NCI-H2081 (cell line): ENCODE data around the gene LORICRIN.

Experiments
- DNase-seq, 2 experiments: peaks; one replicate each; lab custom pipeline; 2025; lab: John Stamatoyannopoulos, UW

Gene LORICRIN, protein sequence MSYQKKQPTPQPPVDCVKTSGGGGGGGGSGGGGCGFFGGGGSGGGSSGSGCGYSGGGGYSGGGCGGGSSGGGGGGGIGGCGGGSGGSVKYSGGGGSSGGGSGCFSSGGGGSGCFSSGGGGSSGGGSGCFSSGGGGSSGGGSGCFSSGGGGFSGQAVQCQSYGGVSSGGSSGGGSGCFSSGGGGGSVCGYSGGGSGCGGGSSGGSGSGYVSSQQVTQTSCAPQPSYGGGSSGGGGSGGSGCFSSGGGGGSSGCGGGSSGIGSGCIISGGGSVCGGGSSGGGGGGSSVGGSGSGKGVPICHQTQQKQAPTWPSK

DNA sequence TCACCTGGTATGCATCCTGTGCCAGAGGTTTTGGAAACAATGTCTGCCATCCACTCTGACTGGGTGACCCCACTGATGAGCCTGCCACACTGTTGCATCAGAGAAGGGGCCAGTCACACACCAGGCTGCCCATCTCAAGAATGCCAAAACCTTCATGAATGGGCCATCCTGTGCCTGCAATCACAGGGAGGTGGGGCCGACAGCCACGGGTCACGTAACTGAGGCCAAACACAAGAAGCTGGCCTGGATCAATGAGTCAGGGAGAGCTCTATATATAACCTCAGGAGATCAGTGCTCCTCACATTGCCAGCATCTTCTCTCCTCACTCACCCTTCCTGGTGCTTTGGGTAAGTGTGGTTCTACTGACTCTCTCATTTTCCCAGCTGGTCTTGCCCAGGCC is at the start of gene LORICRIN:
LORICRIN (plus strand) TSS at position 301 of the 400 bp plus-strand sequence. CDS start 1,263 bp downstream, outside the sequence.
- no peak for DNase-seq

DNA sequence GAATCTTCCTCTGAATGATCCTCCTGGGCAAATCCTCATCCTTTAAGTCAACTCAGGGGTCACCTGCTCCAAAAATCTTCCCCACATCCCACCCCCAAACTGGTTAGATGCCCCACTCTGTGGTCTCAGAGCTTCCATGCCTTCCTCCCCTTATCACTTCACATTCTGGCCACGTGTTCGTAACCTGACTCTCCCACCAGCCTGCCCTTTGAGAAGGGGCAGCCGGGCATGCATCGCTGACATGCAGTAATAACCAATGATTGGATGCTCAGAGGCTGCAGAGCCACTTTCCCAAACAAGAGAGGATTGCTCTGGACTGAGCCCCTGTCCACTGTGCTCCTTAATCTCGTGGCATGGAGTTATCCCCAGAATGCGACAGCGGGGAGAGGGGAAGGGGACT is 49.3 kb upstream of the LORICRIN start:
- DNase-seq, result no peak

DNA sequence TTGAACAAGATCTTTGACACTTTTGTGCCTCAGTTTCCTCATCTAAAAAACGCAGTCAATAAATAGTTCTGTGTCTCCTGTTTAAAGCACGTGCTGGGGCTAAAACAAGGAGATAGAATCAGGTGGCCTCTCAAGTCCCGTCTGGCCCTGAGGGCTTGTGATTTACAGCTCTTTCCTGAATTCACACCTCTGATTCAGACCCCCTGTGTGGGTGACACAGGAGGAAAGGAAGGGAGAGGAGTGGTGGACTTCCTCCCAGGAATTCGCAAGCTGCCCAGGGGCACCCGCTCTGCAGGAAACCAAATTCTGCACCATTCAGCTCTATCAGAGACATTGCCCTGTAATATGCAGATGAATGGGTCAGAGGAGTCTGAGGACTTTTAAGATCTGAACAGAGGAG is 47.3 kb upstream of the LORICRIN start:
- no peak for DNase-seq

DNA sequence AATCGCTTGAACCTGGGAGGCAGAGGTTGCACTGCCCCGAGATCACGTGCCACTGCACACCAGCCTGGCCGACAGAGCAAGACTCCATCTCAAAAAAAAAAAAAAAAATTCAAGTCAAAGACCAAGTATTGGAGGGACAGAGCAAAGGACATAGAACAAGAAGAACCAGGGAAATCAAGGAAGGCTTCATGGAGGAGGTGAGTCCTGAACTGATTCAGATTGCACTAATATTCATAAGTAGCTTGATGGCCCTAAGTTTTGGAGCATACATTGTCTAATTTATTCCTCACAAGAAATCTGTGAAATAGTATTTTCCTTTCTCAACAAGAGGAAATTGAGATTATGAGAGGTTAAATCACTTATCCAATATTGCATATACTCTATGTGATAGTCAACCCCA is 46.0 kb upstream of the LORICRIN start:
- DNase-seq, result no peak

DNA sequence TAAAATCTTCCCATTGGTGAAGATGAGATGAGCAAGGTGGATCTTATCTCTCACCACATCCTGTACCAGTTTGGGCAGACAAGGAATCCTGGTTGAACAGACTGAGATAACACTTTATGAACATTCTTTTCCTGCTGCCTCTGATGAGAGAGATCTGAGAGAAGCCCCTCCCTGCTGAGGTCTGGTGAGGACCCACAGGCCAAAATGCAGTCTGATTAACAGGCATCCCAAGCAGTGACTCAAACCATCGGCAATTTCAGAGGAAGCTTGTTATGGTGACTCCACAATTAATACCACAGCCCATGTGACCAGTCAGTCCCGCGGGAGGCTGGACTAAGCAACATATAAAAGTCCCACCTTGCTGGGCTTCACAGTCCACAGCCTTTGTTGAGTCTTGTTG is 42.3 kb upstream of the LORICRIN start, which contains the start of gene PRR9:
PRR9 (plus strand) TSS at position 373 of the 400 bp plus-strand sequence. CDS start 561 bp downstream, outside the sequence.
- DNase-seq, result no peak

DNA sequence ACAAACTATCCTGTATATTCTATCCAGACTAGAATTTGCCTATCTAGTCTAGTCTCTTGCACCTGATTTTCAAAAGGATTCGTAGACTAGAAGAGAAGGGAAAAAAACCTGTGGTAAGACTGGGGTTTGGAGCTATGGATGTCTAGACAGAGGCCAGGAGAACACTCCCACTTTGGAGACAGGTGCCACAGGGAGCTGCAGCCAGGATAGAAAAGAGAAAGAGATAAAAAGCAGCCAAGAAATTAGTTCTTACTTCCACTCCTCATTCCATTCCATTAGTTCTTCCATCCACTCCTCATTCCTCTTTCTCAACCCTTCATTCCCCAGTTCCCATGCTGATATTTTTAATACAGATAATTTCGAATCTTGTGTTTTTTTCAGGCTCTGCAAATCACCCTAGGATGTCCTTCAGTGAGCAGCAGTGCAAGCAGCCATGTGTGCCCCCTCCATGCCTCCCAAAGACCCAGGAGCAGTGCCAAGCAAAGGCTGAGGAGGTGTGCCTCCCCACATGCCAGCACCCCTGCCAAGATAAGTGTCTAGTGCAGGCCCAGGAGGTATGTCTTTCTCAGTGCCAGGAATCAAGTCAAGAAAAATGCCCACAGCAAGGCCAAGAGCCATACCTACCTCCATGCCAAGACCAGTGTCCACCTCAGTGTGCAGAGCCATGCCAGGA is 41.6 kb upstream of the LORICRIN start:
- no peak for DNase-seq

DNA sequence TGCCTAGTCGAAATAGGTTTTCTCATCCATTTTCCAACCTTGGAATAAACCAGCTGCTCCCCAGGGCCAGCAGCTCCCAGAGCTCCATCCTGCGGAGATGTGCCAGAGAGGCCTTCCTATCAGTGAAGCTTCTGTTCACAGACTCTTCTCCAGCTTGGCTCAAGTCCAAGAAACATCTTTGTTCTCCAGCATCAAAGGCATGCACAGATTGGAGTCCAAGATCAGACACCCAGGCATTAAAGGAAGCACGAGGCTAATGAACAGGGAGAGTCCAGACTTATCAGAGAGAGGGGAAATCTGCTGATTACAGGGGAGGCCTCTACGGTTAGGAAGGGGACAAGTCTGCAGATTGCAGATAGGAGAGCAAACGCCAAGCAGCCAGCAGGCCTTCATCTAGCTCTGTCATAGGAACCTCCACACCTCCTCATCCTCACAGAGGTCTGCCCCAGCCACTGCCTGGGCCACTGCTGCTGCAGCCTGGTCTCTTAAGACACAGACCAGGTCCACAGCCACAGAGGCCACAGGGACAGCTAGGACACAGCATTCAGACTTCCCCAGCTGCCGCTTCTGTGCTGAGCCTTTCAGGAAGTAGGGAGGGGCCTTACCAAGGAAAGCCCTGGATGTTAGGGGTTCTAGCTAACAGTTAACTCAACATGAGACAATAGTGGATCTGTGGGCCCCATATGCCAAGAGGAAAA is 38.7 kb upstream of the LORICRIN start:
- DNase-seq, result no peak

DNA sequence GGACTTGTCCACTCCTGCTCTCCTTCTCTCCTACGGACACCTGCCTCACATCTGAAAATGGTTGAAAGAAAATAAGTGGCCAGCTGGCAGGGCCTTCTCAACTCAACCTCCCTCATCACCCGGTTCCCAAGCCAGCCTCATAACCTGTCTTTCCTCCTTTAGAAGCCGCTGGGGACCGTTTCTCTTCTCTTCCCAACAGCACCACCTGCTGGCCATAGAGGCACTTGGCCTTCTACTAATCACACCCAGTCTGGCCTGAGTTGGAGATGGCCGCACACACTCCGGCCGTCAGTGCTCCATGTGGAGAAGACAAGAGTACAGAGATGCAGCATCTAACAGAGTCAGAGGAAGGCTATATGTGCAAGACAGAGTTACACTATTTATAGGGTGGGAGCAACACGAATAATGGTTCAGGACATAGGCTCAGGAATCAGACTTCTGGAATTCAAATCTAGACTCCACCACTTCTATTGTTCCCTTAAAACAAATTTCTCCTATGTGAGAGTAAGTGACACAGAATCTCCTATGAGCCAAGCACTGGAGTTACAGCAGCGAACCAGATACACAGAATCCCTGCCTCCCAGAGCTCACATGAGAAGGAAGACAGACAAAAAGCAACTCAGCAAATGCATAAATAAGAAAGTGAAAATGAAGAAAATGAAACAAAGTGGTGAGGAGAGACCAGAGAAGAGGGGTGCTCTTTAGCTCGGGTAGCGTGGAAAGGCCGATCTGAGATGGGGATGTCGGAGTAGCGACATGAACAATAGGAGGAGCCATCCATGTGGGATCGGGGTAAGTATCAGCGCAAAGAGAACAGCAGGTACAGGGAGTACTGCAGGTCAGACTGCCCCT is 36.2 kb upstream of the LORICRIN start:
- peak; percentile 74 to 75 for DNase-seq

DNA sequence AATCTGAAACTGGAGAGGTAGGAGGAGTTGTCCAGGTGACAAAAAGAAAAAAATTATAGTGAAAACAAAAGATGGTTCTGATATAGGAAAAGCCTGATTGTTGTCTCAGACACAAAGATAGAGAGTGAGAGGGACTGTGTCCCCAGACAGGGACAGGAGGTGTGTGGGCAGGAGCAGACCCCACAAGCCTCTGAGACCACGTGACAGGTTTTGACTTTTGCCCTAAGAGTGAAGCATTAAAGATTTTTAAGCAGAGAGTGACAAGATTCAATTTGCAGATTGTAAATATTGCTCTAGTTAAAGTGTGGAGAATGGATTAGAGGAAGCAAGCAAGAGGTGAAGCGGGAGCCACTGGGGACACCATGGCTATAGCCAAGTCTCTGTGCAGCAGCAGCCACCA is 31.7 kb upstream of the LORICRIN start:
- no peak for DNase-seq

DNA sequence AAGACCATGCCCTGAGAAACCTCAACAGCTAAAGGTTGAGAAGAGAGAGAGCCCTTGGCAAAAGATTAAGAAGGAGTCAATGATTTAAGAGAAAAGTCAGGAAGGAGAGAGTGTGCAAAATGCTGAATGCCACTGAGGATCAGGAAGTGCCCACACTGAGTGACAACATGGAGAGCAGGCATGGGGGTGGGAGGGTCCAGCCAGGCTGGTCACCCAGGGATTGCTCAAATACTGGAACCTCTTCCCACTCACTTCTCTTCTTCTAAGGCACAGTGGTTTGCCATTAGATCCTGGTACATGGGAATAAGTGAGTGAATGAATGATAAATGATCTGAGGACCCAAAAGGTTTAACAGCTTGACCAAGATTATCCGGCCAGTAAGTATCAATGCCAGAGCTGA is 31.0 kb upstream of the LORICRIN start:
- DNase-seq, result no peak

DNA sequence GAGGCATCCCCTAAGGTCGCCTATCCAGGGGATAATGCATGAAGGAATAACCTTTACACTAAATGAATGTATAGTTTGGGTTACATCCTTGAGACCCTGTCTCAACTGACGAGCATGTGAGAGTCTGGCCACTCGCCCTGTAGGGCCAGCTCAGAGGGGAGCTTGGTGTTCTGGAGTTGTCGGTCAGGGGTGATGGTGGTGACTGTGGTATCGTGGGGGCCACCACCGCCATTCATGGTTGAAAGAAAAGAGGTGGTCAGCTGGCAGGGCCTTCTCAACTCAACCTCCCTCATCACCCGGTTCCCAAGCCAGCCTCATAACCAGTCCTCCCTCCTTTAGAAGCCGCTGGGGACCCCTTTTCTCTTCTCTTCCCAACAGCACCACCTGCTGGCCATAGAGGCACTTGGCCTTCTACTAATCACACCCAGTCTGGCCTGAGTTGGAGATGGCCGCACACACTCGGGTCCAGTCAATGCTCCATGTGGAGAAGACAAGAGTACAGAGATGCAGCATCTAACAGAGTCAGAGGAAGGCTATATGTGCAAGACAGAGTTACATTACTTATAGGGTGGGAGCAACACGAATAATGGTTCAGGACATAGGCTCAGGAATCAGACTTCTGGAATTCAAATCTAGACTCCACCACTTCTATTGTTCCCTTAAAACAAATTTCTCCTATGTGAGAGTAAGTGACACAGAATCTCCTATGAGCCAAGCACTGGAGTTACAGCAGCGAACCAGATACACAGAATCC is 30.2 kb upstream of the LORICRIN start:
- DNase-seq, result peak in 1 of 2 experiments; percentile 21

DNA sequence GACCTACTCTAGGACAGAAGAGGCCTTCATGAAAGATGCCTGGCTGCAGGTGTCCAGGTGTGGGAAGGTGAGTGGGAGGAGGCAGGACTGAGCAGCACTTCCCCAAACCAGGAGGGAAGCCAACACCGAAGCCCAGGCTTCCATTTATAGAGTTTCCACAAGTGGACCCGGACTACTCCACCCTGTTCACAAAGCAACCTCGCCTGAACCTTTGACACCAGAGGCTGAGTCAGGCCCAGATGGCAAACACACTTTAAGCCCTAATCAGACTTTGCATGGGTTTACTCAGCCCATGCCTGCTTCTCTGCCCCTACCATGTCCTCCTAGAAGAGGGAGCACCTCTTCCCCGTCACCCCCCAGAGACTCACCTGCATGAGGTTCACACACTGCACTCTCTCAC is 28.1 kb upstream of the LORICRIN start:
- no peak for DNase-seq

DNA sequence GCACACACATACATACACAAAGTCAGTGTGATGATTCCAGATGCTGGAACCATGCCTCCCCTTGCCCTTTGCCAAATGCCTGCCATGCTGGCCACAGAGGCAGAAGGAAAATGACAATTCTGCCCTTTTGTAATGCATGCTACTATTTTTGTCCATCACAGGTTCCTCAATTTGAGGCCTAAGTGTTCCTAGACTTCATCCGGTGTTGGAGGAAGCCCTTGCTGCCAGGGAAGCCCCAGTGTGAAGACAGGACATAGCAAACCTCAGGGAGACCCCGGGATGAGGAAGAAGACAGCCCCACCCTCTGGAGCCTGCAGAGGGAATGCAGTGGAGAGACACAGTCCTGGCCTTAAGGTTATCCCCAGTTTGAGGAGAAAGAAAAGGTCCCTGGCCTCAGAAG is 27.7 kb upstream of the LORICRIN start:
- DNase-seq, result no peak

DNA sequence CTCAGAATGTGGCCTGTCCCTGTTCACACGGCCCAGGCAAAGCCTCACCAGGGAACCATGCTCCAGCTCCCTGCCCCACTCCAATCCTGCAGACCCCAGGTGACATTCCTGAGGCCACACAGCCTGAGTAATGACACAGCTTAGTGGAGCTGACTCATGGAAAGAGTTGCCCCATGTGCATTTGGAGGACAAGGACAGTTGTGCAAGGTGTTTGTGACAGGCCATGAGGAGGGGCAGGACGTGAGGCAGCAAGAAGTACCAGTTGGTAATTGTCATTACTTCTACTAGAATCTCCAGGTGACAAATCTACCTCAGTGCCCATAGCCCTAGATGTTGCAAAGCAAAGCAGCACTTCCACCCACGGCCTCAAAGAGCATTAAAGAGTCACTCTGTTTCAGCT is 26.9 kb upstream of the LORICRIN start:
- no peak for DNase-seq

DNA sequence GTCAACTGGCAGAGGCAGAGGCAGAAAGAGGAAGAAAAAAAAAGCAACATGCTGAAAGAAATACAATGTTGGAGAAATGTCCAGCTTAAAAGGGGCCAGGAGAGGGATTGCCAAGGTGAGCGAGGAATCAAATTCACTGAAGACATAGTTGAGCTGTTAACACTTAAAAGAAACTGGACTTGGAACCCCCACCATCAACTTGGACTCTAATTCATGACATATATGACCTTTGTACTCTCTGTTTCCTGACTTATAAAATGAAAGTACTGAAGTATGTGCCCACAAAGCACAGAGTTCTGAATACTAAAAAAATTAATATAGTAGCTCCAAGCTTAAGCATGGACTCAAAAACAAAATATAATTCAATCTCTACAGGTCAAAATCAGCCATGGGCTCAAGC is 26.0 kb upstream of the LORICRIN start:
- DNase-seq, result no peak

DNA sequence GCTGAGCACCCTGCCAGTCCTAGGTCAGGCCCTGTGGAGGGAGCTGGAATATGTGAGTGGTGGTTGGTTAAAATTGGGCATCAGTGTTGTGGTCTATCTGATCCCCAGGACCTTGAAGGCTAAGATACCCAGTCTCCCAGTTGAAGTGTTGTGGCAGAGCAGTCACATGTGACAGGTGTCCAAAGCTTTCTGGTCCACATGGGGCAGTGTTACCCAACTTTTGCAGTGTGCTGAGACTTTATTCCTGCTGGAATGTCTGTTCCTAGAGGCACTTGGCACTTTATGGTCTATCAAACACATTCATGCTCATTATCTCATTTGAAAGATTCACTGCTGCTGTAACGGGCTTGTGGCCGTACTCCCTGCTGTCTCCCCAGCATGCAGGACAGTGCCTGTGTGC is 21.0 kb upstream of the LORICRIN start:
- no peak for DNase-seq

DNA sequence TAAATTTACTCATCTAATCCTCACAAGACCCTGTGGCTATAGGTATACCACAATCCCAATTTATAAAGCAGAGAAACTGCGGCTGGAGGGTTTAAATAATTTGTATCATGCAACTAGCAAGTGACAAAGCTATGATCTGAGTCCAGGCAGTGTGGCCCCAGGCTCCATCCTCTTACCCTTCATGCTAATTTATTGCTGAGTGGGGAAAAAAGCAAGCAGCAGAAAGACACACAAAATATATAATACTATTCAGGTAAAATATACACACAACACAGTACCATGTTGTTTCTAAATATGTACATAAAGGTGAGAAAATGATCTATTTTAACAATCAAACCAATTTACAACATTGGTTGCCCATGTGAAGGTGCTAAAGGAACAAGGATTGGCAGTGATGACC is 17.3 kb upstream of the LORICRIN start:
- no peak for DNase-seq

DNA sequence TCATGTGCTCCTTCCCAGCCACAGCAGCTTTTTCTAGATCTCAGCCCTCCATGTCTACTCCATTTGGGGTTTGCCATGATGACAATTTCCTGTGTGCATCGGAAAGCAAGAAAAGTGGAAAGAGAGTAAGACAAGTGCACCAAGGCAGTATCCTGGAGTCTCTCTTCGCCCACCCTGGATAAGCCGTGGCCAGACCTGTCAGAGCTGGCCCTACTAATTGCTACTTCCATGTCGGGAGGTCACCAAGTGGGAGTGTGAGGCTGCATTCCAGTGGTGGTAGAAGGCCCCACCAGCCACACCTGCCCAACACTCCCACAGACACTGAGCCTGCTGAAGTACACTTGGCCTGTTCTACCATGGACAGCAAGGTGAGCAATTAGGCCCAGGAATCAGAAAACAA is 14.0 kb upstream of the LORICRIN start:
- DNase-seq, result no peak

DNA sequence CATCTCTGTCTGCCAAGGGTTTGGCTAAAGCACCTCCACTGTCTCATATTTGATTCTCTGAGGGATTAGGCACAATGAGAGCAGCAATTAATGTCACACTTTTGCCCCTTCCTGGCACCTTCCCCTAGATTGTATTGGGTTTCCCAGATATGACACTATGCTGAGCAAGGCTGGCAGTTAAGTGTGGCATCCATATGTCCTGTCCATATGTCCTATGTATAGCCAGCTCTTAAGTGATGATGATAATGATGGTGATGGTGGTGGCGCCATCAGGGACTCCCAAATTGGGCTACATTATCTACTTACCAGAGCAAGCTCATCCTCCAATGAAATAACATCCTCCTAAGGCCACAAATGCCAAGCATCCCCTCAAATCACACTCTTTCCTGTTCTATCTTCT is 13.5 kb upstream of the LORICRIN start:
- no peak for DNase-seq

DNA sequence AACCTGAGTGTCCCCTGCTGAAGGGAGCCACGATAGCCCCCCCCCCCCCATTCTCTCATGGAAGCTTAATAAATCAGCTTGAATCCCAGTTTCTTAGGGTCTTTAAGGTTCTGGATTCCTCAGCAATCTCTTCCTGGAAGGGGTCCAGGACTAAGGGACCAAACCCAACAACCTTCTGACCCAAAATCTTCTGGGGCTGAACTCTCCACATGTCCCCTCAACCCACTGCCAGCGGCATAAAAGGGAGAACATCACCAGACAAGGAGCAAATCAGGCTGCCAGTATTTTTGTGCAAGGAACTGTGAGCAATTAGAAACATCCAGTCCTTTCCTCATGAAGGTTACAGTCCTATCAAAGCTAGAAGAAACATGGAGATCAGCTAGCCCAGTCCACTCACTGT is 12.7 kb upstream of the LORICRIN start:
- DNase-seq, result no peak

DNA sequence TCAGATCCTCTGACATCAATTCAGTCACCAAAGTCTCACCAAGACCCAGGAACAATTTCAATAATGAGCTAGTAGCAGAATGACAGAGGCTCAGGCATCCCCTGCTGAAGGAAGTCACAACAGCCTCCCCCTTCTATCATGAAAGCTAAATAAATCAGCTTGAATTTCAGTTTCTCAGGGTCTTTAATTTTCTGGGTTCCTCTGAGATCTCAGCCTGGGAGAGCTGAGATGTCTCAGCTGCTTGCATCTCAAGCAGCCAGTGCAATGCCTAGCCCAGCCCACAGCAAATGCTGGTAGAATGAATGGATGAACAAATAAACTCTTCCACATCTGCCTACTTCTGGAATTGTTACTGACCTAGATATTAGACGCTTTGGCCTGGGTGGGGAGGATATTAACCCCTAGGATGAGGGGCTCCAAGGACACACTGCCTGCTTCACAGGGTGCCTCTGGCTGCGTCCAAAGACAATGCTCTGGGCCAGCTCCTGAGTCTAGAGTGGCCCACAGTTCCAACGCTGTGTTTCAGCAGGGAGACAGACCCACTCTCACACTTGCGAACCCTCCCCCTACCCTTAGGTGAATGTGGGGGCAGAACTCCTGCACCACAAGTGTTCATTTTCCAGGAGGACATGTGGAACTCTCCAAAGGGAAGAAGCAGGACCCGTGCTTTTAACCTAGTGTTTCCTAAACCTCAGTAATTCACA is 11.2 kb upstream of the LORICRIN start:
- DNase-seq, result no peak
